Activated naive CD8-positive, alpha-beta T cell treated with anti-CD3 and anti-CD28 coated beads, Interleukin-2, amount 50 U/mL, for 24 hours (primary cell): ENCODE data around the gene HOXD9.

Source experiments
- ATAC-seq: fragments of 150-1000 bp; cut with Tn5 transposase; one replicate; pipeline ENCODE4 v1.10.0; 2021
- DNase-seq: peaks from one replicate; pipeline ENCODE4 v3.0.0; 2021
- H3K27ac Mint-ChIP-seq: one replicate; pipeline ENCODE4 v1.8.0; 2021; ENCODE audit warnings: mild to moderate bottlenecking, mixed read lengths
- H3K27me3 Mint-ChIP-seq: one replicate; pipeline ENCODE4 v1.8.0; 2021; ENCODE audit warnings: mixed read lengths
- H3K36me3 Mint-ChIP-seq: one replicate; pipeline ENCODE4 v1.8.0; 2021; ENCODE audit warnings: low read depth, mixed read lengths
- H3K4me1 Mint-ChIP-seq: one replicate; pipeline ENCODE4 v1.8.0; 2021; ENCODE audit warnings: mixed read lengths
- H3K4me3 Mint-ChIP-seq: one replicate; pipeline ENCODE4 v1.8.0; 2021; ENCODE audit warnings: mild to moderate bottlenecking, moderate library complexity, mixed read lengths
- H3K9me3 Mint-ChIP-seq: one replicate; pipeline ENCODE4 v1.8.0; 2021; ENCODE audit warnings: mixed read lengths

Gene HOXD9

DNA sequence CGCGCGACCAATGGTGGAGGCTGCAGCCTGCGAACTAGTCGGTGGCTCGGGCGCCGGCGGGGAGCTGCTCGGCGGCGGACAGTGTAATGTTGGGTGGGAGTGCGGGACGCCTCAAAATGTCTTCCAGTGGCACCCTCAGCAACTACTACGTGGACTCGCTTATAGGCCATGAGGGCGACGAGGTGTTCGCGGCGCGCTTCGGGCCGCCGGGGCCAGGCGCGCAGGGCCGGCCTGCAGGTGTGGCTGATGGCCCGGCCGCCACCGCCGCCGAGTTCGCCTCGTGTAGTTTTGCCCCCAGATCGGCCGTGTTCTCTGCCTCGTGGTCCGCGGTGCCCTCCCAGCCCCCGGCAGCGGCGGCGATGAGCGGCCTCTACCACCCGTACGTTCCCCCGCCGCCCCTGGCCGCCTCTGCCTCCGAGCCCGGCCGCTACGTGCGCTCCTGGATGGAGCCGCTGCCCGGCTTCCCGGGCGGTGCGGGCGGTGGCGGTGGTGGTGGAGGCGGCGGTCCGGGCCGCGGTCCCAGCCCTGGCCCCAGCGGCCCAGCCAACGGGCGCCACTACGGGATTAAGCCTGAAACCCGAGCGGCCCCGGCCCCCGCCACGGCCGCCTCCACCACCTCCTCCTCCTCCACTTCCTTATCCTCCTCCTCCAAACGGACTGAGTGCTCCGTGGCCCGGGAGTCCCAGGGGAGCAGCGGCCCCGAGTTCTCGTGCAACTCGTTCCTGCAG, at the start of gene HOXD9:
HOXD9 (plus strand) TSS at position 37 of the 728 bp plus-strand sequence; CDS start at position 87, 50 bp downstream.
- Mint-ChIP-seq H3K36me3 (peaks cover 4% of the 10 kb centered on the region), H3K4me3 (peak within 1 kb of the TSS; percentile 26), H3K9me3 (peaks cover 8% of the 10 kb centered on the region), H3K27ac (peak within 1 kb of the TSS; percentile 35), H3K27me3 (peaks cover 86% of the 10 kb centered on the region), H3K4me1 (peaks cover 15% of the 10 kb centered on the region)
- peak; percentile 15 for ATAC-seq
- DNase-seq, result no peak

GRCh38 chr2:176072951-176073904, 49.3 kb upstream of the HOXD9 start:
- Mint-ChIP-seq H3K27ac (no peak overlapping the region), H3K4me1 (peaks cover 3% of the 10 kb centered on the region)
- no peak for ATAC-seq

GRCh38 chr2:176074919-176075425, 47.5 kb upstream of the HOXD9 start:
- Mint-ChIP-seq H3K4me3 (no peak overlapping the region), H3K36me3 (peaks cover 10% of the 10 kb centered on the region), H3K27me3 (peaks cover 87% of the 10 kb centered on the region), H3K4me1 (peaks cover 13% of the 10 kb centered on the region), H3K27ac (no peak overlapping the region), H3K9me3 (peaks cover 23% of the 10 kb centered on the region)
- ATAC-seq, result no peak
- no peak for DNase-seq

More at GRCh38 chr2:176072951-176073904, 49.3 kb upstream of the HOXD9 start:
- no peak for DNase-seq
- peaks cover under 1% of the 10 kb centered on the region for H3K36me3 Mint-ChIP-seq
- H3K4me3 Mint-ChIP-seq, result no peak overlapping the region
- peaks cover 12% of the 10 kb centered on the region for H3K9me3 Mint-ChIP-seq
- H3K27me3 Mint-ChIP-seq, result peaks cover 89% of the 10 kb centered on the region

DNA sequence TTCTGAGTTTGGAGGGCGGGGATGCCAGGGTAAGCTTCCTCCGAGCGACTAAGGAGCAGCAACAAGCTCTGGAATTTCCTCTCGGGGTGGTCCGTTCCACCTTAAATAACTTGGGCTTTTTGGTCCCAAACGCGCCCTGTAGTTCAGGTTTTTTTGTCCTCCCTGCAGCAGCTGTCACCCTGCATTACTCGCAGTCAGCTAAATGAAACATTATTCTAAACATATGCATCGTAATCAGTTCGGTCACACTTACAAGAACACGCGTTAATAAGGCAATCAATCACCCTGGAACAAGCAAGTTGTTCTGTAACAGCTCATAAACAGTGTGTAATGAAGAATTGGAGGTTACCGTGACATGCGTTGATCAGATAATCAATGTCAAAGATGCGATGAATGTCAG, 47.0 kb upstream of the HOXD9 start:
- peaks cover 82% of the 10 kb centered on the region for H3K27me3 Mint-ChIP-seq

DNA sequence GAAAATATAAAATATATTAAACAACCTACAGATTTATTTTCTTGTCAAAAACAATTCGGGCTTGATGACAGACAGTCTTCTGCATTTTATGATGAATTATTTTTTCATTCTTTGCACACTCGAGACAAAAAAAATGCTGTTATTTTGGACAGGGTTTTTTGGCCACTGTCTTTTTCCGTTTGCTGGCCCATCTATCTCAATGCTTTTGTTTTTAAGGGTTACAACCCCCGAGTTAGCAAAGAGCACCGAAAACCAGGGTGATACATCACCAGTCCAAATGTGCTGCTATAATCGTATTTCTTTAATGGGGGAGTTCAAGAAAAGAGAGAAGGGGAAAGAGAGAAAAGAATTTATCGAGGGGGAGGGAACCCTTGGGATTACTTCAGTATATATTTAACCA, 46.5 kb upstream of the HOXD9 start:
- Mint-ChIP-seq H3K4me1 (peaks cover 17% of the 10 kb centered on the region), H3K27me3 (peaks cover 79% of the 10 kb centered on the region), H3K36me3 (peaks cover 12% of the 10 kb centered on the region), H3K4me3 (no peak overlapping the region), H3K9me3 (peaks cover 23% of the 10 kb centered on the region), H3K27ac (no peak overlapping the region)
- ATAC-seq (no peak), DNase-seq (no peak)

More for the DNA sequence above, 47.0 kb upstream of the HOXD9 start:
- Mint-ChIP-seq H3K27ac (no peak overlapping the region), H3K4me3 (no peak overlapping the region), H3K36me3 (peaks cover 10% of the 10 kb centered on the region), H3K9me3 (peaks cover 23% of the 10 kb centered on the region), H3K4me1 (peaks cover 13% of the 10 kb centered on the region)
- DNase-seq (no peak), ATAC-seq (no peak)

DNA sequence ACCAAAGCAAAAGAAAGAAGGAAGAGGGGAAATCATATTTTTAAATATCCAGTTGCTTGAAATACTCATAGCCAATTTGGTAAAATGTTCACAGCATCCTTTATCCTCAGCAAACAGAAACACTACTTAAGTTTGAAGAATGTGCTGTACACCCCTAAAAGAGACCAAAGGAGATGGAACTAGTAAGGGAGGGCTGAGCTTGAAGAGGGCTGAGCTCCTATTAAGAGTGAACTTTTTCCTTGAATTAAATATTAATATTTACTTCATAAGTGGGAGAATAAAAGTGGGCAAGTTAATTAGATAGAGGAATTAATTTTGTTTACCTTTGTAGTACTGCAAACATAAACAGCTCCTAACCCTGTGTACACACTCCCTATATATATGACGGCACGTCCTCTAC, 45.7 kb upstream of the HOXD9 start:
- no peak for ATAC-seq
- peaks cover 81% of the 10 kb centered on the region for H3K27me3 Mint-ChIP-seq
- peaks cover 22% of the 10 kb centered on the region for H3K4me1 Mint-ChIP-seq

DNA sequence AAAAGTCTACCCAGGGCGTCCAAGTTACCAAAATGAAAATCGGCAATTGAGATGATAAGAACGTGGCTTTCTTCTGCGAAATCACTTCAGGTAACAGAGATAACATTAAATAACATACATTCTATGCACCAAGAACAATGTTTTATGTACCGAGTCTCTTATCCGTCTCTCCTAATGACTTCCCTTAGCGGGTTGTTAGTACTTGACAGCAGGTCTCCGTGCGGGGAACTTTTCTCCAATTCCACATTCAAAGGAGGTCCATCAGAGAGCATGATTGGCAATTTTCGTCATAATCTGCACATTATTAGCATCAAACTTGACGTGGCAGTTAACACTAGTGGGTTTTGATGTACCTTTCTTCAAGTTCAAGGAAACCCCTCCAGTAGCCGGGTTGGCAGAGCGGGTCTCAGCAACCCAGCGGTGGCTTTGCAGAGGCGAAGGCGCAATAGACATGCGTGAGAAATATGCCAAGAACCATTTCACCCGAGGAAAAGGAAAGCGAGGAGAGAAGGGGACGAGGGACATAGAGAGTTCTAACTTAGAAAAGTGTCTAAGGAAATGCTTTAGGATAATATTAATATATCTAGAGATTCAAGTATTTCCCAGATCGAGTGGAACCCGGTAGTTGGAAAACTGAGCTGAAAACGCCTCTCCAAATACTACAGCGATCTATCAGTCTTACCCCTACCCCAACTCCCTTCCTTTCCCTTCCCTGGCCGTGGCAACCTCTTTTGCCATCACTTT, 43.8 kb upstream of the HOXD9 start:
- DNase-seq (no peak), ATAC-seq (no peak)
- peaks cover 26% of the 10 kb centered on the region for H3K36me3 Mint-ChIP-seq
- peaks cover 81% of the 10 kb centered on the region for H3K27me3 Mint-ChIP-seq
- peaks cover 33% of the 10 kb centered on the region for H3K9me3 Mint-ChIP-seq
- peak overlapping the region; percentile 49 for H3K4me3 Mint-ChIP-seq
- peak overlapping the region; percentile 71 for H3K27ac Mint-ChIP-seq
- H3K4me1 Mint-ChIP-seq, result peaks cover 24% of the 10 kb centered on the region

More for the DNA sequence above, 45.7 kb upstream of the HOXD9 start:
- Mint-ChIP-seq H3K27ac (no peak overlapping the region), H3K36me3 (peaks cover 18% of the 10 kb centered on the region), H3K4me3 (no peak overlapping the region), H3K9me3 (peaks cover 30% of the 10 kb centered on the region)
- no peak for DNase-seq

GRCh38 chr2:176079285-176079830, 43.2 kb upstream of the HOXD9 start:
- Mint-ChIP-seq H3K27ac (peak overlapping the region; percentile 71), H3K27me3 (peaks cover 84% of the 10 kb centered on the region), H3K4me1 (peaks cover 26% of the 10 kb centered on the region), H3K4me3 (peak overlapping the region; percentile 49), H3K9me3 (peaks cover 38% of the 10 kb centered on the region), H3K36me3 (peaks cover 31% of the 10 kb centered on the region)
- no peak for DNase-seq
- ATAC-seq, result no peak

- peaks cover 84% of the 10 kb centered on the region for H3K27me3 Mint-ChIP-seq
- H3K4me3 Mint-ChIP-seq, result peak overlapping the region; percentile 49
- peak; percentile 52 for DNase-seq
- H3K4me1 Mint-ChIP-seq, result peaks cover 29% of the 10 kb centered on the region
- peaks cover 31% of the 10 kb centered on the region for H3K36me3 Mint-ChIP-seq
- peak overlapping the region; percentile 71 for H3K27ac Mint-ChIP-seq
- ATAC-seq, result no peak
- peaks cover 41% of the 10 kb centered on the region for H3K9me3 Mint-ChIP-seq
Measured at GRCh38 chr2:176079831-176080539, 42.5 kb upstream of the HOXD9 start.

- peaks cover 31% of the 10 kb centered on the region for H3K36me3 Mint-ChIP-seq
- DNase-seq (no peak), ATAC-seq (no peak)
- H3K4me1 Mint-ChIP-seq, result peaks cover 29% of the 10 kb centered on the region
- H3K4me3 Mint-ChIP-seq, result peak overlapping the region; percentile 42
- H3K9me3 Mint-ChIP-seq, result peaks cover 39% of the 10 kb centered on the region
- peaks cover 84% of the 10 kb centered on the region for H3K27me3 Mint-ChIP-seq
- peak overlapping the region; percentile 67 for H3K27ac Mint-ChIP-seq
Measured at GRCh38 chr2:176080540-176081375, 41.8 kb upstream of the HOXD9 start.

DNA sequence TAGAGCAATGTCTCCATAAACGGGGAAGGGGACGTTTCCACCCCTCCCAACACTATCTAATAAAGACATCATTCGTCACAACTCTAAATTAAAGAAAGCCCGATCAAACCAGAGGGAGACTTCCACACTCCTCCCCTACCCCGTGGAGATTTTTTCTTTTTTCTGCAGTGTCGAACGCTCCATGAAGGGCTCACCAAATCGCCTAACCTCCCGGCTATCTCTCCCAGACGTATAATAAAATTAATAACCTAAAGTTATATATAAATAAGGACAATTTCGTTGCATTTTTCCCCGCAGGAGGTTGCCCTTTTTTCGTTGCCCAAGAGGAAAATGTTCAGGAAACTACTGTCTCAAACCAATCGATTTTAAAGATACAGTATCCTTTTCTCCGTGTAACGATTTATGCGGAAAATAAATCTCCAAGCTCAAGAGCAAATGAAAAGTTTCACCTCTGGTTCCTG, 41.1 kb upstream of the HOXD9 start:
- DNase-seq, result no peak
- ATAC-seq, result no peak
- H3K27me3 Mint-ChIP-seq, result peaks cover 83% of the 10 kb centered on the region
- H3K36me3 Mint-ChIP-seq, result peaks cover 32% of the 10 kb centered on the region
- peaks cover 30% of the 10 kb centered on the region for H3K4me1 Mint-ChIP-seq
- peak overlapping the region; percentile 67 for H3K27ac Mint-ChIP-seq
- H3K4me3 Mint-ChIP-seq, result peak overlapping the region; percentile 42
- peaks cover 32% of the 10 kb centered on the region for H3K9me3 Mint-ChIP-seq

GRCh38 chr2:176081837-176082524, 40.5 kb upstream of the HOXD9 start:
- H3K27ac Mint-ChIP-seq, result peak overlapping the region; percentile 67
- peaks cover 34% of the 10 kb centered on the region for H3K36me3 Mint-ChIP-seq
- no peak for DNase-seq
- H3K27me3 Mint-ChIP-seq, result peaks cover 85% of the 10 kb centered on the region
- peaks cover 31% of the 10 kb centered on the region for H3K4me1 Mint-ChIP-seq
- H3K4me3 Mint-ChIP-seq, result no peak overlapping the region
- ATAC-seq, result no peak
- H3K9me3 Mint-ChIP-seq, result peaks cover 30% of the 10 kb centered on the region
